ENCODE data around the gene ANO2.
"Not testable (repeated sequence)": the region's sequence is repeated elsewhere in the genome, so short reads cannot be mapped to it uniquely, and the experiment has no call there.

Gene ANO2

DNA sequence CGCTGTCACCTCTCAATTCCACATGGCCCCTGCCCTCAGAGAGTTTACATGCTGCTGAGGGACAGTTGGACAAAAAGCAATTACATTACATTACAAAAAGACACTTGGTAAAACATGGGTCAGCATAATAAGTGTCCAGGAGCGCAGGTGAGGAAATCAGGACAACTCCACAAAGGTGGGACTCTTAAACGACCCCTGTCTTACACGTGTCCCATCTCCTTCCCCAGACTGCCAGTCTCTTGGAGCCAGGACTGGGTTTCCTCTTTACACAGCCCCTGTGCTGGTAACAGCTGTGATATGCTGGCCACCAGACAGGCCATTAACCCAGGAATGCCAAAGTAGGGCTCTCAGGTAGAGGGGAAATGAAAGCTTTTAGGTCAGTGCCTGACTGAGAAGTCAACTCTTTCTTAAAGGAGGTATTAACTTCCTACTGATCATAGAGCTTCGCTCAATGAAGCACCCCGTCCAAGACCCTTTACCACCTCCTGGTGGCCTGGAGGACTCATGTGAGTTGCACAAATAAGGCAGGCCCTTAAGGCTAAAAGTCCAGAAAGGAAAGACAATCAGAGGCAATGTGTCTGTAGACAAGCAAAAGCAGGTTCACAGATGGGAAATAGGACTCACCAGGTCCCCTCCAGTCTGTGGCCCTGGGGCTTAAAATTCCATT, 55.5 kb downstream of the ANO2 start:
- DNase-seq (ENCODE audit: low read depth in 3 of 3, low spot score in 1 of 3), result no peak

DNA sequence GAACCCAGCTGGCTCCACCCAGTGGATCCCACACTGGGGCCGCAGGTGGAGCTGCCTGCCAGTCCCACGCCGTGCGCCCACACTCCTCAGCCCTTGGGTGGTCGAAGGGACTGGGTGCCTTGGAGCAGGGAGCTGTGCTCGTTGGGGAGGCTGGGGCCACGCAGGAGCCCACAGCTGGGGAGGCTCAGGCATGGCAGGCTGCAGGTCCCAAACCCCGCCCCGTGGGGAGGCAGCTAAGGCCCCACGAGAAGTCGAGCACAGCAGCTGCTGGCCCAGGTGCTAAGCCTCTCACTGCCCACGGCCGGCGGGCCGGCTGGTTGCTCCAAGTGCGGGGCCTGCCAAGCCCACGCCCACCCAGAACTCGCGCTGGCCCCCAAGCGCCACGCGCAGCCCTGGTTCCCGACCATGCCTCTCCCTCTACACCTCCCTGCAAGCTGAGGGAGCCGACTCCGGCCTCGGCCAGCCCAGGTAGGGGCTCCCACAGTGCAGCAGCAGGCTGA, 56.2 kb downstream of the ANO2 start:
- no peak for DNase-seq (ENCODE audit: low read depth in 3 of 3, low spot score in 1 of 3)

DNA sequence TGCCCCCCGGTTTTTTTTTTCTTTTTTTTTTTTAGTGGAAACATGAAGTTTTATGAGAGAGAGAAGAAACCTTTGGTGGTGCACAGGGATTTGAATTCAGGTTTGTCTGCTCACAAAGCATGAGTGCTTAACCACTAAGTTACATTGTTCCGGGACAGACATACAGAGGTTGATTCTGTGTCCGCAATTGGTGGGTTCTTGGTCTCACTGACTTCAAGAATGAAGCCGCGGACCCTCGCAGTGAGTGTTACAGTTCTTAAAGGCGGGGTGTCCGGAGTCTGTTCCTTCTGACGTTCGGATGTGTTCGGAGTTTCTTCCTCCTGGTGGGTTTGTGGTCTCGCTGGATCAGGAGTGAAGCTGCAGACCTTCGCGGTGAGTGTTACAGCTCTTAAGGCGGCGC, 57.2 kb downstream of the ANO2 start:
- not testable (repeated sequence) for DNase-seq (ENCODE audit: low read depth in 3 of 3, low spot score in 1 of 3)

DNA sequence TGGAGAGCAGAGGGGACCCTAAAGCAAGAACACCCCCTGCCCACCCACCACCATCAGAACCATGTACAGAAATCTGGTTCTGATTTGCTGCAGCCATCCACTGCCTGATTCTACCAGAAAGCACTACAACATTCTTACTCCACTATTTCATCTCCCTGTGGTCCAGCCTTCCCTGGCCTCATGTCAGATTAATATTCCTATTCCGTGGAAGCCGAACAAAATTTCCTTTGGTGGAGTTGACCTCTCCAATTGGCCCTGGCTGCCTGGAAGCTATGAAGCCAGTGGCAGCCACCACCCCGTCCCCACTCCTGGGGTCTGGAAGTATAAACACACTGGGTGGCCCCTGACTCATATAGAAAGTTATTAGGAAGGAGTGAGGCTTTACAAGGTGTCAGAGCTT, 60.2 kb downstream of the ANO2 start:
- DNase-seq (ENCODE audit: low read depth in 3 of 3, low spot score in 1 of 3), result no peak

DNA sequence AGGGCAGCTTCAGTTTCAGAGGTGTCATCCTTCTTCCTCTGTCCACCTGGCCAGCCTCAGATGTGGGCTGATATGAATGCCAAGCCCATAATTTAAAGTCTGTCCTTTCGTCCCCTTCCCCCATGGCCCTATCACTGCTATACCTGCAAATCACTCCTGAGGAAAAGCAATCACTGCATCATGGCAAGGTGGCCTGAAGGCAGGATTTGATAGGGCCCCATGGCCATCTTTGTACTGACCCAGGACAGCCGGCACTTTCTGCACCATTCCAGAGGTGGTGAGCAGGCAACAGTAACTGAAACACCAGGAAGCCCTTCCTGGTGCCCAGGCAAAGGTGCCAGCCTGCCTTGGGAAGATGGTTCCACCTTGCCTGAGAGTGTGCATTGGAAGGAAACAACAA, 60.8 kb downstream of the ANO2 start:
- DNase-seq (ENCODE audit: low read depth in 3 of 3, low spot score in 1 of 3), result no peak

DNA sequence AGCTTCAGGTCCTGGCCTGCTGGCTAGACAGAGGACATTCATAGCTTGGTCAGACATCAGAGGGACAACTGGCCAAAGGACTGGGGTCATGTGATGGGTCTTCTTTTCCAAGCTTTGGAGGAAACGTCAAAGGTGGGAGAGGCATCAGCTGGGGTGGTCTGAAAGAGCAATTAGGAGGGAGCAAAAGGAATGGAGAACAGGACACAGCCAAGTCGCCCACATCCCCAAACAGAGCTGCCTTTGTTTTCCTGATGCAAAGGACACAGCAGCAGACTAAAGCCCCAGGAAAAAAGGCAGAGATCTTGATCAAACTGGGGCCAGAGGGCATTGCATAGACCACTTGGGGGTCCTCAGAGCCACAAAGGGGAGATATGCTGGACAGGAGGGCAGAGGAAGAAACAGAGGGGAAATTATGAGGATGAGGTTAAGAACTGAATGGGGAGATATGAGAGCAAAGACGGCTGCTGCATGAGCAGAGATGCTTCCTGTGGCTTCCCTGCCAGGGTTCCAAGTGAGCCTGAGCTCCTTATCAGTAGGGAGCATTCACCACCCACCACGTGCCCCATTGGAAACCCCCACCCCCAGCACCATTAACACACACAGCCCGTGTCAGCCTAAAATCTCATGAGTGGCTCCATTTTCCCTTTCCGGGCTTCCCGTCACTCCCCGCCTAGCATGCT, 62.4 kb downstream of the ANO2 start:
- DNase-seq (ENCODE audit: low read depth in 3 of 3, low spot score in 1 of 3), result no peak

DNA sequence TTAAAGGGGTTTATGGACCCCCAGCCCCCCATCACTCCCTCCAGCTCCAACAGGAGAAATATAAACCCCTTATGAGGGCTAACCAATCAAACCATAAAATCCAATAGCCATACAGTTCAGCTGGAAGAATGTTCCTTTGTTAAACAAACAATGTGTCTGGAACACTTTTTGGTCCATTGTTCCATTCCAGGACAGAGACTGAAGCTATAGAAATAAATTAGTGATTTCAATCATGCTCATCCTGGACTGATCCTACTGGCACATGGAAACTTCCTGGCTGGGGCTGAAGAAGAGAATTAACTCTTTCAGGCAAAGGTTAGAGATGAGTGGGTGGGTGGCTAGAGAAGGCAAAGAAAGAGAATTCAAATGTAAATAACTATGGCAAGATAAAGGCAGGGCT, 63.4 kb downstream of the ANO2 start:
- no peak for DNase-seq (ENCODE audit: low read depth in 3 of 3, low spot score in 1 of 3)

DNA sequence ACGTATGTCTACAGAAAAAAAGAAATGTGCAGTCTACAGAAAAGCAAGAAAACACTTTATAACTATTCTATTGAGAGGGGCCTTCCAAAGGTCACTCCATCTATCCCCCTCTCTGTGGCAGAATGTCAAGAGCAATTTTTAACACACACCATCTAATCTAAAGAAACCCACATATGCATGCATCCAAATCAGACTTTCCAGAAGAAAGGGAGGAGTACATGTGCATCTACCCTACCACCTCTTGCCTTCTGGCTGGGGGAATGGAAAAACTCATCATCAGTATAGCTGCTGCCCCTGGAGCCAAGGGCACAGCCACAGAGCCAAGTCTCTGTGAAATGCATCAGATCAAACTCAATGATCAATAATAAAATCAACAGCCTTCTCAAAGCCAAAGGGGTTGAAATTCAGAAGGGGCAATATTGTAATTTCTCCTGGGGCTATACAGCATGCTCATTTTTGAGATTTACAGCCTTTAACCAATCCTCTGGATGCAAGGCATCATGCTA, 63.9 kb downstream of the ANO2 start:
- no peak for DNase-seq (ENCODE audit: low read depth in 3 of 3, low spot score in 1 of 3)

DNA sequence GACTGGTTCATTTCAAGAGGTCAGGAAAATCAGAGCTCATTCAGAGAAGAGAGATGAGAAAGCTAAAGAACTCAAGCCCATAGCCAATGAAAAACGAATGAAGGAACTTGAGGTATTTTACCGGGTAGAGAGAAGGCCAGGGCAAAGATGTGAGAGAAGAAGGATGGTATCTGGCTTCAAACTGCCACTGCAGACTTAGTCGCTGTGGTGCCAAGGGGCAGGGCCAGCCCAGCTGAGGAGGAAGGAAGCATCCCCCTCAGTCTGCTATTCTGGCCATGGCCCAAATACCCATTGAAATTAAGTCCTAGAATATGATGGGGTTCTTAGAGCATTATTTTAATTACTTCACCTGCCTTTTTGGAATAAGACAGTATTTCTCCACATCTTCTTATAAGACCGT, 69.2 kb downstream of the ANO2 start:
- no peak for DNase-seq (ENCODE audit: low read depth in 3 of 3, low spot score in 1 of 3)

DNA sequence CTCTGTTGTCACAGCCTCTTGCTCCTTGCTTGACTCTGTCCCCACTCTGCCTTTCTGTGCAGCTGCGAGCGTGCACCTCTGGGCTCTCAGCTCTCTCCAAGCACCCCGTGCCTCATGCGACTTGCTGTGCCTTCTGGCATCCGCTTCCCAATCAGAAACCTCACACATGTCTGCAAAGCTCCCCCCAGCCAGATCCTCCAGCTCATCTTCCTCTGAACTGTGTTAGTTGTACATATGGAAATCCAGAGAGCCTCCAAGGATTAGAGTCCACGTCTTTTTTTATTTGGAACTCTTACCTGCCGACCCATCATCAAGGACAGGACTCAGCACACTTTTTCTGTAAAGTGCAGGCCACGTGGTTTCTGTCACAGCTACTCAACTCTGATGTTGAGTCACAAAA, 70.5 kb downstream of the ANO2 start:
- DNase-seq (ENCODE audit: low read depth in 3 of 3, low spot score in 1 of 3), result no peak

DNA sequence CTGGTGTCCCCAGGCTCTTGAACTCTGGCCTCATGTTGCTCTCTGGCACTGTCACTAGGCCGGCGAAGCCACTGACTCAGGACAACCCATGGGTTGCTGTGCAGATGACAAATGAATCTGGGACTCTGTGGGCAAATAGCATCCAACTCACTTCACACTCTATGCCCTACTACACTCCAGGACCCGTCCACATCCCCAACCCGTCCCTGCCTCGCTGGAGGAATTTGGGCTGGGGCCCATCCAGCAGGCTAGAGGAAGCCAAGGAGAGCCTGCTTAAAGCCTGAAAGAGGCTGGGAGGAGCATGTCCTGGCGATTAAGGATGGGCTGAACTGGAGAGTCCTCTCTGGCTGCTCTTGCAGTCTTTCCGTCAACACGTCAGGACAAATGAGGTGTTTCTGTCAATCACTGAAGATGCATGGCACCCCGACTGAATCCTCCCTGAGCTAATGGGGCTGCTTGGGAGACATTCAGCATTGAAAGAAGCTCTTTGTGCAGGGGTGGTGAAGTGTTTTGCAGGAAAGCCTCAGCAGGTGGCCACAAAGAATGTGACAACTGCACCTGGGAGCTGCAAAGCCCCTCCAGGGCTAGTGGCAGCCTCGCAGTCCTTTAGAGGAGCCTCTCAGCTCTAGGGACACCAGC, 71.7 kb downstream of the ANO2 start:
- DNase-seq (ENCODE audit: low read depth in 3 of 3, low spot score in 1 of 3), result no peak

DNA sequence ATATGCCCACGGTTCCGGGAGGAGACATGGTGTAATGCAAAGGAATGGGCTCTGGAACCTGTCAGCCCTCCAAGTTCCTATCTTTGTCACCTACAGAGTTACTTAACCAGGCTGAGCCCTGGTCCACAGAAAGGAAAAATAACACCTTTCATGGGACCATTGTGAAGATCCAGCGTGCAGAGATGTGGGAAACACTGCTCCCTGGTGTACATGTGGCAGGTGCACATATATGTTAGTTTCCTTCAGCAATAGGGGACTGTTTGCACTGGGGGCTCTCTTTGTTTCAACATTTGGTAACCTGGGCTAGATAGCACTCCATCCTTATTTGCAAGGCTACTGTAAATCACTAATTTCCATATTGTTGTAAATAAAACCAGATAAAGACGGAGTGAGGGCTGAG, 72.3 kb downstream of the ANO2 start:
- no peak for DNase-seq (ENCODE audit: low read depth in 3 of 3, low spot score in 1 of 3)

DNA sequence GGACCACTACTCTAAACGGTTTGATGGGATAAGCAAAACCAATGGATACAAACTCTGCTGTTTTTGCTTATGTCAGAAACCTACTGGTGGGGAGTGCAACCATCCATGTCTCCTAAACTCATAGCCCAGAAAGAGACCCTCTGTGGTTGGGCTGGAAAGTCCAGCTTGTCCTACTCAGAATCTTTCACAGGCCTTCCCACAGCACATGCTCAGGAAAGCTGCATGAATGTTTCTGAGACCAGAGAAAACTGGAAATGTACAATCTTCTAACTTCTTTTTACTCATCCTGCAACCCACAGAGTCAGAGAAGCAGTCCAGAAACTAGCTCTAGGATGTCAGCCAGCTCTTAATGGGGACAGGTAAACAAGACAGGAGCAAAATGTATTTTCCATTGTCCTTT, 73.3 kb downstream of the ANO2 start:
- DNase-seq (ENCODE audit: low read depth in 3 of 3, low spot score in 1 of 3), result no peak

DNA sequence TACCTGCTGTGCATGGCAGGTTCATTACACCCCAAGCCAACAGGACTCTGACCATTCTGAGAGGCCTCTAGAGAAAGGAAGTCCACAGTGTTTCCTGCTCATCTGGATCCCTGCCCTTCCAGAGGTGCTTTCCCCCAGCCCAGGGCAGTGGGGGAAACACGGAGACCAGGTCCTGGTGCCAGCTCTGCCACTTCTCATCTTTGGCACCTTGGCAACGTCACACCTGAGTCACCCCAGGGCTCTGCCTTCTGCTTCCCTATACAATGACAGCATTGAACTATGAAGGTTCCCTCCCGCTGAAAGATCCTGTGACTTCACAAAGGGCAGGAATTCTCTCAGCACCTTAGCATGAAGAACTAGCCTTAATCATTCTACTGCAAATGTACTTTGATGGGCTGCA, 74.9 kb downstream of the ANO2 start:
- no peak for DNase-seq (ENCODE audit: low read depth in 3 of 3, low spot score in 1 of 3)

DNA sequence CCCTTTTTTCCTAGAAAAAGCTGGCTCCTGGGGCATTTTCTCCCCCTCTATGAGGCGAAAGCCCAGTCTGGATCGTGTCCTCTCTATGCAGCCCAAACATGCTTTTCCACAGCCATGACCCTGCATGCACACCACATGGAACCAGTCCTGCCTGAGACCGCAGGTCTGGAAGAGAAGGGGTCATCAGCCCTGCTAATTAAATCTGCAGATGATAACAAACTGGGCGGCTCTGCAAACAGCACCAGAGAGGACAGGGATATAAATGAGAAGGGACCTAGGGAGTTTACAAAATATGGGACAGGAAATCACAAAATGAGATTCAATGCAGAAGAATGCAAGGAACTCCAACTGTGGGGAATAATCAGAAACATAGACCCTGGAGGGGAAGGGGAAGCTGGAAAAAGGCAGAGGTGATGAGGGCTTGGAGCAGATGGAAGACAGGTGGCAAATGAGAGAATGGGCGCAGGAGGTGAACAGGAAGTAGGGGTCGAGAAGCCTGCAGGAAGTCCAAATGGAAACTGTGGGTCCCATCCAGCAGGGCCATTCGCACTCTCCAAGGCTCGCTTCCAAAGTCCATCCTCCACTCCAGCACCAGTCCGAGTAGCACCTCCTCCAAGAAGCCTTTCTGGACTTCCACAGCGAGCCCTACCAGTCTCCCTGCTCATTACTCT, 76.3 kb downstream of the ANO2 start:
- no peak for DNase-seq (ENCODE audit: low read depth in 3 of 3, low spot score in 1 of 3)

DNA sequence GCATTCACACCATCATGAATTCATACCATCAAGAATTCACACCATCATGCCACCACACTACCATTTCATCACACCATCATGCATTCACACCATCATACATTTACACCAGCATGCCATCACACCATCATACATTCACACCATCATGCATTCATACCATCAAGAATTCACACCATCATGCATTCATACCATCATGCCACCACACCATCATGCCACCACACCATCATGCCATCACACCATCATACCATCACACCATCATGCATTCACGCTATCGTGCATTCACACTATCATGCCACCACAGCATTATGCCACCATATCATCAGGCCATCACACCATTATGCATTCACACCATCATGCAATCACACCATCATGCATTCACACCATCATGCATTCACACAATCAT, 79.7 kb downstream of the ANO2 start:
- no peak for DNase-seq (ENCODE audit: low read depth in 3 of 3, low spot score in 1 of 3)

DNA sequence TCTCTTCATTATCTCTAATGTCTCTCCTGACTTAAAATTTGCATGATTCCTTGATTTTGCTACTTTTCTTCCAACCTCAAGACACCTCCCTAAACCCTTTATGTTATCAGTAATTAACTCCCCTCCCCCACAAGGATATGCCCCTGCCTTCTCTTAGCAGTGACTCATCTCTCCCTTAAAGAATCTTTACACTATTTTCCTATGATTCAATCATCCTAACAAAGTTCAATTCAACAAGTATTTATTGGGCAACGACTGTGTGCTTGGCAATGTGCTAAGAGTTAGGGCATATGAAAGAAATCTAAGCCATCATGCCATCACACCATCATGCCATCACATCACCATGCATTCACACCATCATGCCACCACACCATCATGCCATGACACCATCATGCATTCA, 80.1 kb downstream of the ANO2 start:
- no peak for DNase-seq (ENCODE audit: low read depth in 3 of 3, low spot score in 1 of 3)

DNA sequence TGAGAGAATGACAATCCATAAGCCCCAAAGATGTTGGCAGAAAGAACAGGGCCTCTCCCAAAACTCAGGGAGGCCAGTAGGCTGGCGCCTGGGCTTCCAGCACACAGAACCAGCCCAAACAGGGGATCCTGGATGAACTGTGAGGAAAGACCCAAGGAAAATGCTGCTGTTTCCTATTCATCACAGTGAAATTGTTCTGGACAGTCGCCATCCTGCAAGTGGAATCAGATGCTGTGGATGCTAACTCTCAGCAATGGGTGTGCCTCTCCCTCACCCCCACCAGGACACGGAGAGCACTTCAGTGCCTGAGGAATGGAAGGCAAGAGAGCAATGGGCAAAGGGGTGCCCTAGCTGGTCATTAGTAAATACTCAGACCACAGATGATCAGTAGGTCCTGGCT, 80.8 kb downstream of the ANO2 start:
- no peak for DNase-seq (ENCODE audit: low read depth in 3 of 3, low spot score in 1 of 3)

DNA sequence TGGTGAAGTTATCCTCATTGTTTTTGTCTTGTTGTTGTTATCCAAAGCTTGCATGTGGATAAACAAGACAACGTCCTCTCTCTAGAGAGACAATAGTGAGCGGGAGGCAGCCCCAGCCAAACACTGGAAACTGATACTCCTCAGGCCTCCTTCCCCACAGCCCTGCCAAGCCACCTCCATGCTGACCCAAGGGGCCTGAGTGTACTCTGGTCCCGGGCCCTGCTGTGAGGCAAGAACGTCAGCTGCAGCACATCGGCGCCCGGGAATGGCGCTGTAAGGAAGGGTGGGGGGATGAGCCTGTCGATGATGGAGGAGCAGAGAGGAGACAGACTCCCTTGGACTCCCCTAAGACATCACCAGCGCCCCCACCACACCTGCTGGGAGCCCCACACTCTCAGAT, 83.6 kb downstream of the ANO2 start:
- DNase-seq (ENCODE audit: low read depth in 3 of 3, low spot score in 1 of 3), result no peak

DNA sequence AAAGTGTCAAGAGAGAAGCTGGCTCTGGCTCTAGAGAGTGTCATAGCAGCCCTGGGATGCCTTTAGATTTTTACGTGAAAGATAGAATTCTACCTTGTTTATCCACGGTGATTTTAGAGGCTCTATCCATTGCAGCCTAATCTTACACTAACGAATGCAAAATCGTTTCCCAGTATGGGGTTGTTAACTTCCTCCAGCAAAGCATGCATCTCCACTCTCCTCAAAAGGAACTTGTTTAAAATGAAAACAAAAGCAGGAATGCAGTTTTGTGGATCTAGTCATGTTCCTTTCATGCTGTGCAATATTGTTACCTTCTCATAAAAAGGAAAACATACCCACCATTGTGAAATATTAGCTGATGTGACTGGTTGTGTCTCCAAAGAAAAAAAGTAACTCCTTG, 88.4 kb downstream of the ANO2 start:
- DNase-seq (ENCODE audit: low read depth in 3 of 3, low spot score in 1 of 3), result no peak

DNA sequence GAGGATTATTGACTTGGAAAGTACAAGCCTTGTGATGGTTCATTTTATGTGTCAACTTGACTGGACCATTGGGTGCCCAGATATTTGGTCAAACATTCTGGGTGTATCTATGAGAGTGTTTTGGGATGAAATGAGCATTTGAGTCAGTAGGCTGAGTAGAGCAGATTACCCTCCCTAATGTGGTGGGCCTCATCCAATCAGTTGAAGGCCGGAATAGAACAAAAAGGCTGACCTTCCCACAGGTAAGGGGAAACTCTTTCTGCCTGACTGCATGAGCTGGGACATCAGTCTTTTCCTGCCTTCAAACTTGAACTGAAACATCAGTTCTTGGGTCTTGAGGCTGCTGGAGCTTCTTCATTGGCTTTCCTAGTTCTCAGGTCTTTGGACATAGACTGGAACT, 98.1 kb downstream of the ANO2 start:
- DNase-seq (ENCODE audit: low read depth in 3 of 3, low spot score in 1 of 3), result no peak

DNA sequence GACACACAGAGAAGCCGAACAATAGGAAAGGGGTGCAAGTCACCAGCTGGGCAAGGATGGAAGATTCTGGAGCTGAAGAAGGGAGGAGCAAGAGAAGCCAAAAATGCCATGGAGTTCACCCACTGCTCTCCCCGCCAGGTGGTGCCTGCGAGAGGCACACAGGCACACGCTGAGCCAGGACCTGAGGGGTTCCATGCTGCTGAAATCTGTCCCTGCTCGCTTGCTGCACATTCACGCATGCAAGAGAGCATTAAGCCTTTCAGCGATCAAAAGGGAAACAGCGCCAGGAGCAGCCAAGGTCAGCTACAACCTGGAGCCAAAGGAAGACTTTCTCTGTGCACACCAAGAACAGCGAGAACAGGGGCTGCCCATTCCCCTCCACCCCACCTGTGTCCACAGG, 104.1 kb downstream of the ANO2 start:
- DNase-seq (ENCODE audit: low read depth in 3 of 3, low spot score in 1 of 3), result no peak
